Stimulated activated CD8-positive, alpha-beta memory T cell treated with anti-CD3 and anti-CD28 coated beads, Interleukin-15, amount 100 ng/mL, for 4 hours (primary cell): Measurements from ENCODE around the gene TEX14.
"Not testable (repeated sequence)": the region's sequence is repeated elsewhere in the genome, so short reads cannot be mapped to it uniquely, and the experiment has no call there.

Source experiments
- DNase-seq, 2 donors: peaks; one replicate each; pipeline ENCODE4 v3.0.0-alpha.2; 2020; ENCODE audit warnings: low read depth in 2 of 2

The TEX14 gene

GRCh38 chr17:58692239-58693055 lies 602 bp upstream of the TEX14 start, which contains the start of gene RAD51C:
TSS of gene RAD51C (plus strand) at chr17:58692602. CDS start at chr17:58692644, 42 bp downstream.
- peak; percentile 71 to 73 for DNase-seq

GRCh38 chr17:58690033-58690432 lies 1.8 kb downstream of the TEX14 start:
- DNase-seq: not testable (repeated sequence)

- DNase-seq: no peak
Measured at GRCh38 chr17:58688521-58688920, 3.3 kb downstream of the TEX14 start.

GRCh38 chr17:58686980-58687379 lies 4.9 kb downstream of the TEX14 start:
- no peak for DNase-seq

- DNase-seq: not testable (repeated sequence)
Measured at GRCh38 chr17:58684462-58684861, 7.4 kb downstream of the TEX14 start.

GRCh38 chr17:58684003-58684402 lies 7.8 kb downstream of the TEX14 start:
- DNase-seq: no peak

GRCh38 chr17:58680038-58680369 lies 11.8 kb downstream of the TEX14 start:
- no peak for DNase-seq

- DNase-seq: no peak
Measured at GRCh38 chr17:58679263-58680037, 12.4 kb downstream of the TEX14 start.

- DNase-seq: not testable (repeated sequence)
Measured at GRCh38 chr17:58678287-58678686, 13.6 kb downstream of the TEX14 start.

GRCh38 chr17:58677194-58677880 lies 14.5 kb downstream of the TEX14 start:
- no peak for DNase-seq

GRCh38 chr17:58671969-58672368 lies 19.9 kb downstream of the TEX14 start:
- no peak for DNase-seq

- no peak for DNase-seq
Measured at GRCh38 chr17:58669853-58670252, 22.0 kb downstream of the TEX14 start.

- DNase-seq: no peak
Measured at GRCh38 chr17:58668598-58668935, 23.3 kb downstream of the TEX14 start.

GRCh38 chr17:58667934-58668597 lies 23.8 kb downstream of the TEX14 start:
- DNase-seq: no peak

- DNase-seq: no peak
Measured at GRCh38 chr17:58666858-58667267, 25.0 kb downstream of the TEX14 start.

- DNase-seq: no peak
Measured at GRCh38 chr17:58665946-58666857, 25.6 kb downstream of the TEX14 start.

GRCh38 chr17:58664302-58664701 lies 27.5 kb downstream of the TEX14 start:
- DNase-seq: no peak

GRCh38 chr17:58661499-58661898 lies 30.3 kb downstream of the TEX14 start:
- DNase-seq: no peak

GRCh38 chr17:58660621-58661020 lies 31.2 kb downstream of the TEX14 start:
- DNase-seq: no peak

- not testable (repeated sequence) for DNase-seq
Measured at GRCh38 chr17:58659714-58660084, 32.1 kb downstream of the TEX14 start.
